ENCODE data around the gene DOK3.

GRCh38 chr5:177557796-177558195 is 48.2 kb upstream of the DOK3 start:
- TF ChIP-seq POLR2A (IDR thresholded peaks at IDR 0.05; ENCODE audit: low read length): no peak
- TF ChIP-seq GATA1 (IDR thresholded peaks at IDR 0.05; ENCODE audit: low read depth, low read length): no peak

All from erythroblast (primary cell).